HG02938 (cell line): ENCODE measurements around the gene GFM1.
"Not testable (repeated sequence)": the region's sequence is repeated elsewhere in the genome, so short reads cannot be mapped to it uniquely, and the experiment has no call there.

ENCODE experiments used
- ATAC-seq: cut with Tn5 transposase; IDR thresholded peaks from one replicate; pipeline ENCODE4 v1.9.1; 2021; ENCODE audit warnings: mild to moderate bottlenecking, moderate library complexity; ENCODE audit not compliant: unreplicated experiment

Gene GFM1

GRCh38 chr3:158672215-158673176 lies 28.2 kb downstream of the GFM1 start, which contains the start of gene LXN:
Gene LXN, minus strand, starts transcription at chr3:158672648. Its CDS starts 170 bp downstream, at chr3:158672478.
- peak; percentile 99 for ATAC-seq

GRCh38 chr3:158678687-158679086 lies 34.4 kb downstream of the GFM1 start:
- no peak for ATAC-seq

GRCh38 chr3:158679547-158680000 lies 35.2 kb downstream of the GFM1 start:
- ATAC-seq, result no peak

- no peak for ATAC-seq
These were observed 36.5 kb downstream of the GFM1 start for GRCh38 chr3:158680861-158681260.

GRCh38 chr3:158683230-158683962 lies 39.1 kb downstream of the GFM1 start:
- no peak for ATAC-seq

GRCh38 chr3:158685159-158685558 lies 40.8 kb downstream of the GFM1 start:
- ATAC-seq, result no peak

- not testable (repeated sequence) for ATAC-seq
These were observed 49.6 kb downstream of the GFM1 start for GRCh38 chr3:158693866-158694456.

GRCh38 chr3:158696618-158697017 lies 52.3 kb downstream of the GFM1 start:
- ATAC-seq, result no peak

- ATAC-seq, result no peak
These were observed 56.2 kb downstream of the GFM1 start for GRCh38 chr3:158700559-158700958.

GRCh38 chr3:158701420-158702065 lies 57.2 kb downstream of the GFM1 start:
- ATAC-seq, result no peak

- no peak for ATAC-seq
These were observed 58.6 kb downstream of the GFM1 start for GRCh38 chr3:158702815-158703481.

GRCh38 chr3:158703566-158703965 lies 59.2 kb downstream of the GFM1 start:
- ATAC-seq, result no peak

GRCh38 chr3:158709666-158710083 lies 65.3 kb downstream of the GFM1 start:
- no peak for ATAC-seq

- ATAC-seq, result no peak
These were observed 66.3 kb downstream of the GFM1 start for GRCh38 chr3:158710601-158711000.

GRCh38 chr3:158711886-158712285 lies 67.6 kb downstream of the GFM1 start:
- ATAC-seq, result no peak

- no peak for ATAC-seq
These were observed 68.1 kb downstream of the GFM1 start for GRCh38 chr3:158712443-158712842.

GRCh38 chr3:158713094-158713499 lies 68.8 kb downstream of the GFM1 start:
- ATAC-seq, result no peak

GRCh38 chr3:158717576-158717975 lies 73.2 kb downstream of the GFM1 start:
- ATAC-seq, result no peak

- ATAC-seq, result no peak
These were observed 74.3 kb downstream of the GFM1 start for GRCh38 chr3:158718490-158719170.

- no peak for ATAC-seq
These were observed 77.8 kb downstream of the GFM1 start for GRCh38 chr3:158722108-158722507.
